Suppressor macrophage treated with lipopolysaccharide for 1 hour (primary cell): Measurements from ENCODE around the gene PTPN7.
"Not testable (repeated sequence)": the region's sequence is repeated elsewhere in the genome, so short reads cannot be mapped to it uniquely, and the experiment has no call there.

ENCODE experiments used
- DNase-seq, 3 donors: peaks; one replicate each; pipeline ENCODE4 v3.0.0-alpha.2; 2020 to 2022

Gene PTPN7

GRCh38 chr1:202127836-202128622 is 32.4 kb downstream of the PTPN7 start:
- no peak for DNase-seq

GRCh38 chr1:202127061-202127460 is 33.3 kb downstream of the PTPN7 start:
- DNase-seq = no peak

- DNase-seq = peak; percentile 19 to 27 (median 24)
Observed at GRCh38 chr1:202126426-202126825, 34.0 kb downstream of the PTPN7 start.

GRCh38 chr1:202125611-202126010 is 34.8 kb downstream of the PTPN7 start:
- no peak for DNase-seq

GRCh38 chr1:202124142-202124541 is 36.3 kb downstream of the PTPN7 start:
- no peak for DNase-seq

- DNase-seq = no peak
Observed at GRCh38 chr1:202123336-202123813, 37.0 kb downstream of the PTPN7 start.

- no peak for DNase-seq
Observed at GRCh38 chr1:202122639-202123335, 37.6 kb downstream of the PTPN7 start, which contains the start of gene GPR37L1. Gene GPR37L1 (plus strand): TSS chr1:202122917. CDS start chr1:202122964, 47 bp downstream.

GRCh38 chr1:202121006-202121405 is 39.4 kb downstream of the PTPN7 start:
- DNase-seq = no peak

GRCh38 chr1:202117898-202118371 is 42.5 kb downstream of the PTPN7 start:
- no peak for DNase-seq

- no peak for DNase-seq
Observed at GRCh38 chr1:202116287-202116686, 44.1 kb downstream of the PTPN7 start.

- no peak for DNase-seq
Observed at GRCh38 chr1:202113690-202114300, 46.6 kb downstream of the PTPN7 start.

GRCh38 chr1:202112859-202113689 is 47.3 kb downstream of the PTPN7 start:
- DNase-seq = no peak

- not testable (repeated sequence) for DNase-seq
Observed at GRCh38 chr1:202111589-202111988, 48.8 kb downstream of the PTPN7 start.

- no peak for DNase-seq
Observed at GRCh38 chr1:202110977-202111376, 49.4 kb downstream of the PTPN7 start.

GRCh38 chr1:202107801-202108731 is 52.3 kb downstream of the PTPN7 start:
- DNase-seq = no peak

GRCh38 chr1:202107321-202107761 is 53.1 kb downstream of the PTPN7 start:
- DNase-seq = no peak

GRCh38 chr1:202106340-202107254 is 53.8 kb downstream of the PTPN7 start:
- no peak for DNase-seq

- no peak for DNase-seq
Observed at GRCh38 chr1:202105571-202106339, 54.6 kb downstream of the PTPN7 start.

GRCh38 chr1:202104073-202104472 is 56.3 kb downstream of the PTPN7 start:
- DNase-seq = no peak
